ENCODE results near the gene RNF220.
"Not testable (repeated sequence)": the region's sequence is repeated elsewhere in the genome, so short reads cannot be mapped to it uniquely, and the experiment has no call there.

RNF220 gene

GRCh38 chr1:44497422-44498170 is 92.5 kb downstream of the RNF220 start:
- no peak for DNase-seq

- no peak for DNase-seq
Measured at GRCh38 chr1:44499306-44499705, 94.3 kb downstream of the RNF220 start.

- no peak for DNase-seq
Measured at GRCh38 chr1:44500181-44501046, 95.4 kb downstream of the RNF220 start.

- DNase-seq = no peak
Measured at GRCh38 chr1:44501047-44501890, 96.2 kb downstream of the RNF220 start.

GRCh38 chr1:44502823-44503222 is 97.8 kb downstream of the RNF220 start:
- not testable (repeated sequence) for DNase-seq

GRCh38 chr1:44503625-44504024 is 98.6 kb downstream of the RNF220 start:
- no peak for DNase-seq

GRCh38 chr1:44505210-44505993 is 100.3 kb downstream of the RNF220 start:
- no peak for DNase-seq

- DNase-seq = no peak
Measured at GRCh38 chr1:44507490-44508396, 102.7 kb downstream of the RNF220 start.

- DNase-seq = no peak
Measured at GRCh38 chr1:44508397-44508745, 103.3 kb downstream of the RNF220 start.

GRCh38 chr1:44511363-44511762 is 106.3 kb downstream of the RNF220 start:
- no peak for DNase-seq

- DNase-seq = no peak
Measured at GRCh38 chr1:44511769-44512168, 106.7 kb downstream of the RNF220 start.

- DNase-seq = peak; percentile 4
Measured at GRCh38 chr1:44512313-44512885, 107.3 kb downstream of the RNF220 start.

- DNase-seq = no peak
Measured at GRCh38 chr1:44513111-44513510, 108.1 kb downstream of the RNF220 start.

GRCh38 chr1:44514673-44515072 is 109.6 kb downstream of the RNF220 start:
- no peak for DNase-seq

- no peak for DNase-seq
Measured at GRCh38 chr1:44515416-44515815, 110.4 kb downstream of the RNF220 start.

GRCh38 chr1:44519035-44519676 is 114.1 kb downstream of the RNF220 start:
- no peak for DNase-seq

GRCh38 chr1:44521378-44522080 is 116.5 kb downstream of the RNF220 start:
- no peak for DNase-seq

GRCh38 chr1:44523593-44524591 is 118.8 kb downstream of the RNF220 start:
- no peak for DNase-seq

All from stimulated activated CD4-positive, alpha-beta T cell treated with anti-CD3 and anti-CD28 coated beads, Interleukin-4, amount 100 ng/mL, for 1 hour (primary cell).